ENCODE results near the gene TOP2B. TPM values are rescaled to one million over a fixed set of nuclear protein-coding genes. Genes with fewer than 3 reads are reported as not detected.

Gene TOP2B
- total and polyA plus RNA-seq, 12 donors: 34.2 to 126 (median 101) TPM

DNA sequence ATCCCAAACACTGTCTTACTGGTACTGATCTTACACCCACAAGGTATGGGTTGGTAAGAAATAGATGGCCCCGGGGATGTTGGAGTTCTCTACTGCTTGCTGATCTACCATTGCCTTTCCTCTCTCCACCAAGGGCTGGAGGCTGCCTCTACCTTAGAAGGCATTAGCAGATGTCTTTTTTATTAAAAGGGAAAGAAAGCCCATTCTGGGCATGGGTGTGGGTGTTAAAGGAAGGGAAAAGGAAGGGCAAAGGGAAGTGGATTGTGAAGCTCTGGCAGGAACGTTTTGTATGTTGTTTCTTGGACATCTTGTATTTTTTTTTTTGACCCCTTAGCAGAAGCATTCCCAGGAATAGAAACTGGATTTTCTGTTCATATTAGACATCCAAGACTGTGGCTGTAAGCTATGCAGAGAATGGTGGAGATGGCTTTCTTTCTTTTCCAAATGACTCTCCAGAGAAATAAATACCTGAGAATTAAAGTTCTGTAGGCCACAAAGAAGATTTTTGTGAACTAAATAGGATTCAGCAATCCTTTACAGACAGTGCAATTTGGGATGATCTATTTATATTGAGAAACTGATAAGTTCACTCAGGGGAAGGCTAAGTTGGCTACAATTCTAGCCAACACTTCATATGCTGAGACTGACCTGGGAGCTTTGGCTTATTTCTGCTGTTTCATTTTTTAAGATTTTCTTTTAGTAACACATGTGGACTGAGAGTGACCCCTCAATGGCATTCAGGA, 108.8 kb downstream of the TOP2B start:
- peak in 6 of 8 donors; percentile 25 to 63 (median 35) for ATAC-seq
- no peak for DNase-seq
- TF ChIP-seq, protein P1, sequence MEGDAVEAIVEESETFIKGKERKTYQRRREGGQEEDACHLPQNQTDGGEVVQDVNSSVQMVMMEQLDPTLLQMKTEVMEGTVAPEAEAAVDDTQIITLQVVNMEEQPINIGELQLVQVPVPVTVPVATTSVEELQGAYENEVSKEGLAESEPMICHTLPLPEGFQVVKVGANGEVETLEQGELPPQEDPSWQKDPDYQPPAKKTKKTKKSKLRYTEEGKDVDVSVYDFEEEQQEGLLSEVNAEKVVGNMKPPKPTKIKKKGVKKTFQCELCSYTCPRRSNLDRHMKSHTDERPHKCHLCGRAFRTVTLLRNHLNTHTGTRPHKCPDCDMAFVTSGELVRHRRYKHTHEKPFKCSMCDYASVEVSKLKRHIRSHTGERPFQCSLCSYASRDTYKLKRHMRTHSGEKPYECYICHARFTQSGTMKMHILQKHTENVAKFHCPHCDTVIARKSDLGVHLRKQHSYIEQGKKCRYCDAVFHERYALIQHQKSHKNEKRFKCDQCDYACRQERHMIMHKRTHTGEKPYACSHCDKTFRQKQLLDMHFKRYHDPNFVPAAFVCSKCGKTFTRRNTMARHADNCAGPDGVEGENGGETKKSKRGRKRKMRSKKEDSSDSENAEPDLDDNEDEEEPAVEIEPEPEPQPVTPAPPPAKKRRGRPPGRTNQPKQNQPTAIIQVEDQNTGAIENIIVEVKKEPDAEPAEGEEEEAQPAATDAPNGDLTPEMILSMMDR (IDR thresholded peaks at IDR 0.05): no peak
- H3K9me3 ChIP-seq: no peaks in the 10 kb centered on the region
- H3K4me3 ChIP-seq: no peak overlapping the region
- H3K27me3 ChIP-seq: no peaks in the 10 kb centered on the region
- H3K36me3 ChIP-seq: no peaks in the 10 kb centered on the region
- intact Hi-C loops (cut with DNase I): loop anchor here in 2 of 10 donors (5.0 kb wide), 2 partner anchors 84 to 89 kb away; no protein-coding TSS in a partner anchor
- WGBS, 2 donors: 35 to 44% methylated on average over 2 of the region's 2 CpGs
- H3K4me1 ChIP-seq: peaks cover 8 to 58% (median 42%) of the 10 kb centered on the region in 9 donors
- H3K27ac ChIP-seq: peak overlapping the region in 8 of 10 donors; percentile 4 to 64 (median 56)

DNA sequence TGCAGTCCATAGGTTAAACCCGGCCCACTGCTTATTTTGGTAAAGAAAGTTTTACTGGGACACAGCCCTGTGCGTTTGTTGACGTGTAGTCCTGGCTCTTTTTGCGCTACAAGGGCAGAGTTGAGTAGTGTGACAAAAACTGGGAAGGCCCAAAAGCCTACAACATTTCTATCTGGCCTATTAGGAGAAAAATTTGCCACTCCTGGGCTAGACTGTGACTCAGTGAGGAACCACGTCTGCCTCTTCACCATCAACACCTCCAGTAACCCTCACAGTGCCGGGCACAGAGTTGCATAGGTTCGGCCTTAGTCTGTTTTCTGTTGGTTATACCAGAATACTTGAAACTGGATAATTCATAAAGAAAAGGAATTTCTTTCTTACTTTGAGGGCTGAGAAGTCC, 110.3 kb downstream of the TOP2B start:
- 89 to 91% methylated on average over 7 of the region's 7 CpGs for WGBS, 2 donors
- Histone ChIP-seq H3K4me1 (peaks cover 8 to 58% (median 42%) of the 10 kb centered on the region in 9 donors), H3K27ac (peak overlapping the region in 2 of 10 donors; percentile 28 to 46), H3K27me3 (no peaks in the 10 kb centered on the region), H3K36me3 (no peaks in the 10 kb centered on the region), H3K4me3 (no peak overlapping the region), H3K9me3 (no peaks in the 10 kb centered on the region)
- peak in 1 of 8 donors; percentile 45 for ATAC-seq
- TF ChIP-seq, protein P1 (IDR thresholded peaks at IDR 0.05): no peak
- intact Hi-C loops (cut with DNase I): no loop called here
- no peak for DNase-seq

DNA sequence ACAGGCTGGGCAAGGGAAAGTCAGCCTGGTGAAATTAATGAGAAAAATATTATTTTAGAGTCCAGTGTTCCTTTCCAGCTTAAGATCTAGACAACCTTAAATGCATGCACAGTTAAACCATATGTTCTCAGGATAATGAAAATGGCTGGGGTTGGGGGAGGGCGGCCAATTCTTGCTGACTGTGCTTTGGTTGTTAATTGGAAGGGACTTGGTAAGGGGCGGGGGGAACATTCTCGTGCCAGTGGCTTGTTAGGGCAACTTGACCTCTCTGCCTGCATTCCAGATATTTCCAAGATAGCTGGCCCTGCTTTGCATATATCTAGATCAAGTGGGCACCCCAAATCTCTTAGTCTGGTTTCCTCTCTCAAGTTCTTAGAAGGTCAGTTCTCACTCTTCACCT, 112.5 kb downstream of the TOP2B start:
- no peak overlapping the region for H3K27ac ChIP-seq
- H3K36me3 ChIP-seq: no peaks in the 10 kb centered on the region
- intact Hi-C loops (cut with DNase I): no loop called here
- ATAC-seq (no peak), DNase-seq (no peak)
- no peaks in the 10 kb centered on the region for H3K9me3 ChIP-seq
- 86 to 93% methylated on average over 3 of the region's 3 CpGs for WGBS, 2 donors
- TF ChIP-seq, protein P1 (IDR thresholded peaks at IDR 0.05): no peak
- peaks cover 1 to 54% (median 28%) of the 10 kb centered on the region in 9 donors for H3K4me1 ChIP-seq
- no peaks in the 10 kb centered on the region for H3K27me3 ChIP-seq
- H3K4me3 ChIP-seq: no peak overlapping the region

DNA sequence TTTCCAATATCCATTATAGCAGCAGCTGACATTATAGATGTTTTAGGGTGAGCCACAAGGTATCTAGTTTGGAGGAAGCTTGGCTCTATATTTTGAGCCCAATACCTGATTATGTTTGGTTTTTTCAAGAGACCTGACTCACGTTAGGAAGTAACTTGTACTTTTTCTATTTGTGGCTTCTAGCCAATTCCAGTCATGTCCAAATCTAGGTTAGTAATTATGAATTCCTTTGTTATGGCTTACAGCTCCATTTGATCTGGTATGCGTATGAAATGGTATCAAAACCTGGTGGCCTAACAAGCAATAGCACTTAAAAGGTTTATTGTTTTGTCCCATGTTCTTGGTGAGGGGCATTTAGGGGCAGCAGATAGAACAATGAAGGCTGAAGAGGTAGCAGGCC, 115.9 kb downstream of the TOP2B start:
- Histone ChIP-seq H3K27me3 (no peaks in the 10 kb centered on the region), H3K27ac (no peak overlapping the region), H3K4me3 (no peak overlapping the region), H3K4me1 (peaks cover 0 to 22% (median 3%) of the 10 kb centered on the region in 9 donors), H3K9me3 (no peaks in the 10 kb centered on the region), H3K36me3 (no peaks in the 10 kb centered on the region)
- intact Hi-C loops (cut with DNase I): no loop called here
- WGBS, 2 donors: 53 to 58% methylated on average over 2 of the region's 2 CpGs
- TF ChIP-seq, protein P1 (IDR thresholded peaks at IDR 0.05): peak in 1 of 9 donors; percentile 7
- ATAC-seq (no peak), DNase-seq (no peak)

Data from heart right ventricle (tissue), 16 donors.